ENCODE measurements around the gene INHBC.

- no peak for TF ChIP-seq POLR2A (IDR thresholded peaks at IDR 0.05)
- TF ChIP-seq, protein P1, sequence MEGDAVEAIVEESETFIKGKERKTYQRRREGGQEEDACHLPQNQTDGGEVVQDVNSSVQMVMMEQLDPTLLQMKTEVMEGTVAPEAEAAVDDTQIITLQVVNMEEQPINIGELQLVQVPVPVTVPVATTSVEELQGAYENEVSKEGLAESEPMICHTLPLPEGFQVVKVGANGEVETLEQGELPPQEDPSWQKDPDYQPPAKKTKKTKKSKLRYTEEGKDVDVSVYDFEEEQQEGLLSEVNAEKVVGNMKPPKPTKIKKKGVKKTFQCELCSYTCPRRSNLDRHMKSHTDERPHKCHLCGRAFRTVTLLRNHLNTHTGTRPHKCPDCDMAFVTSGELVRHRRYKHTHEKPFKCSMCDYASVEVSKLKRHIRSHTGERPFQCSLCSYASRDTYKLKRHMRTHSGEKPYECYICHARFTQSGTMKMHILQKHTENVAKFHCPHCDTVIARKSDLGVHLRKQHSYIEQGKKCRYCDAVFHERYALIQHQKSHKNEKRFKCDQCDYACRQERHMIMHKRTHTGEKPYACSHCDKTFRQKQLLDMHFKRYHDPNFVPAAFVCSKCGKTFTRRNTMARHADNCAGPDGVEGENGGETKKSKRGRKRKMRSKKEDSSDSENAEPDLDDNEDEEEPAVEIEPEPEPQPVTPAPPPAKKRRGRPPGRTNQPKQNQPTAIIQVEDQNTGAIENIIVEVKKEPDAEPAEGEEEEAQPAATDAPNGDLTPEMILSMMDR (IDR thresholded peaks at IDR 0.05): no peak
Measured at GRCh38 chr12:57464569-57464968, 30.0 kb downstream of the INHBC start.

Data from uterus (tissue), 2 donors.